SK-N-SH (cell line): ENCODE measurements around the gene MAP3K9.

Experiments used
- EZH2phosphoT487 ChIP-seq: fragments of 200-600 bp; sonication (generic); IDR thresholded peaks from 2 replicates; pipeline ENCODE4 v1.6.1; 2017; ENCODE audit warnings: low read depth, mixed run types, mild to moderate bottlenecking, antibody characterized with exemption, moderate library complexity, borderline replicate concordance
- FOSL2 ChIP-seq: IDR thresholded peaks from 2 replicates; pipeline ENCODE4 v1.4.0; 2012; ENCODE audit warnings: low read depth, mild to moderate bottlenecking, moderate library complexity, borderline replicate concordance
- JUND ChIP-seq: IDR thresholded peaks from 2 replicates; pipeline ENCODE4 v1.4.0; 2012
- POLR2AphosphoS5 ChIP-seq: IDR thresholded peaks from 2 replicates; pipeline ENCODE4 v1.6.1; 2012; ENCODE audit warnings: low read depth, low read length
- RAD21 ChIP-seq: IDR thresholded peaks from 2 replicates; pipeline ENCODE4 v1.6.1; 2012; ENCODE audit warnings: mild to moderate bottlenecking, low read length
- RCOR1 ChIP-seq: fragments of 150-350 bp; IDR thresholded peaks from 2 replicates; pipeline ENCODE4 v1.6.1; 2017; ENCODE audit warnings: antibody characterized with exemption, low read length
- RFX5 ChIP-seq: IDR thresholded peaks from 2 replicates; pipeline ENCODE4 v1.6.1; 2012; ENCODE audit warnings: mild to moderate bottlenecking, improper control_type of control experiment, low read length
- SIN3A ChIP-seq: IDR thresholded peaks from 2 replicates; pipeline ENCODE4 v1.6.1; 2012; ENCODE audit warnings: low read depth, mild to moderate bottlenecking, low read length, moderate library complexity, borderline replicate concordance
- SMC3 ChIP-seq: IDR thresholded peaks from 2 replicates; pipeline ENCODE4 v1.6.1; 2012; ENCODE audit warnings: low read depth, low read length, improper control_type of control experiment
- TCF12 ChIP-seq: IDR thresholded peaks from 2 replicates; pipeline ENCODE4 v1.4.0; 2012
- YY1 ChIP-seq: IDR thresholded peaks from 2 replicates; pipeline ENCODE4 v1.4.0; 2012; ENCODE audit warnings: low read depth, mild to moderate bottlenecking
- TF ChIP-seq, protein P1 (sequence below): fragments of 200-600 bp; sonication (generic); IDR thresholded peaks from 2 replicates; pipeline ENCODE4 v1.6.1; 2017; ENCODE audit warnings: antibody characterized with exemption, mild to moderate bottlenecking, moderate library complexity
- TF ChIP-seq, protein P2 (sequence below): IDR thresholded peaks from 2 replicates; pipeline ENCODE4 v1.4.0; 2012; ENCODE audit warnings: low read depth, borderline replicate concordance
- TF ChIP-seq, protein P3 (sequence below): fragments of 150-350 bp; IDR thresholded peaks from 2 replicates; pipeline ENCODE4 v1.6.1; 2017; ENCODE audit warnings: antibody characterized with exemption, low read length, low read depth, borderline replicate concordance

DNA sequence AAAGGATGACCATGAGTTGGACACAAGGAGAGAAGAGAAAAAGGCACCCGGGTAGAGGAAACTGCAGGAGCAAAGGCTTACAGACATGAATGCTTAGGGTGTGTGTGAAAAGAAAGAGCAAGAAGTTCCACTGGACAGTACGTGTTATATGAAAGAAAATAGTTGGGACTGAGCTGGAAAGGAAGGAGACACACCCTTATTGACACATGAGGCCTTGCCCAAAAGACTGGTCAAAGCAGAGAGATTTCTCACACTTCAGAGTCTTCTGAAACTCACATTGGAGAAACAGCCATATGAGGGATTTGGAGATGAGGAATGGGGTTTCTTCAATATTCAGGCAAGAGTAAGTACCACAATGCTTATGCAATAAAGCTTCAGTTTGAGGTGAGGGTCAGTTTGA is 111.6 kb downstream of the MAP3K9 start:
- TF ChIP-seq EZH2phosphoT487 (no peak), SIN3A (no peak), RCOR1 (no peak), JUND (no peak), POLR2AphosphoS5 (no peak), RAD21 (no peak), TCF12 (no peak), RFX5 (no peak), YY1 (no peak), SMC3 (no peak), FOSL2 (no peak)
- TF ChIP-seq, protein P1, sequence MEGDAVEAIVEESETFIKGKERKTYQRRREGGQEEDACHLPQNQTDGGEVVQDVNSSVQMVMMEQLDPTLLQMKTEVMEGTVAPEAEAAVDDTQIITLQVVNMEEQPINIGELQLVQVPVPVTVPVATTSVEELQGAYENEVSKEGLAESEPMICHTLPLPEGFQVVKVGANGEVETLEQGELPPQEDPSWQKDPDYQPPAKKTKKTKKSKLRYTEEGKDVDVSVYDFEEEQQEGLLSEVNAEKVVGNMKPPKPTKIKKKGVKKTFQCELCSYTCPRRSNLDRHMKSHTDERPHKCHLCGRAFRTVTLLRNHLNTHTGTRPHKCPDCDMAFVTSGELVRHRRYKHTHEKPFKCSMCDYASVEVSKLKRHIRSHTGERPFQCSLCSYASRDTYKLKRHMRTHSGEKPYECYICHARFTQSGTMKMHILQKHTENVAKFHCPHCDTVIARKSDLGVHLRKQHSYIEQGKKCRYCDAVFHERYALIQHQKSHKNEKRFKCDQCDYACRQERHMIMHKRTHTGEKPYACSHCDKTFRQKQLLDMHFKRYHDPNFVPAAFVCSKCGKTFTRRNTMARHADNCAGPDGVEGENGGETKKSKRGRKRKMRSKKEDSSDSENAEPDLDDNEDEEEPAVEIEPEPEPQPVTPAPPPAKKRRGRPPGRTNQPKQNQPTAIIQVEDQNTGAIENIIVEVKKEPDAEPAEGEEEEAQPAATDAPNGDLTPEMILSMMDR: no peak
- TF ChIP-seq, protein P2, sequence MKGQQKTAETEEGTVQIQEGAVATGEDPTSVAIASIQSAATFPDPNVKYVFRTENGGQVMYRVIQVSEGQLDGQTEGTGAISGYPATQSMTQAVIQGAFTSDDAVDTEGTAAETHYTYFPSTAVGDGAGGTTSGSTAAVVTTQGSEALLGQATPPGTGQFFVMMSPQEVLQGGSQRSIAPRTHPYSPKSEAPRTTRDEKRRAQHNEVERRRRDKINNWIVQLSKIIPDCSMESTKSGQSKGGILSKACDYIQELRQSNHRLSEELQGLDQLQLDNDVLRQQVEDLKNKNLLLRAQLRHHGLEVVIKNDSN: no peak
- TF ChIP-seq, protein P3, sequence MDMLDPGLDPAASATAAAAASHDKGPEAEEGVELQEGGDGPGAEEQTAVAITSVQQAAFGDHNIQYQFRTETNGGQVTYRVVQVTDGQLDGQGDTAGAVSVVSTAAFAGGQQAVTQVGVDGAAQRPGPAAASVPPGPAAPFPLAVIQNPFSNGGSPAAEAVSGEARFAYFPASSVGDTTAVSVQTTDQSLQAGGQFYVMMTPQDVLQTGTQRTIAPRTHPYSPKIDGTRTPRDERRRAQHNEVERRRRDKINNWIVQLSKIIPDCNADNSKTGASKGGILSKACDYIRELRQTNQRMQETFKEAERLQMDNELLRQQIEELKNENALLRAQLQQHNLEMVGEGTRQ: no peak
